Keratinocyte (primary cell): ENCODE data around the gene RHOA. TPM values are rescaled to one million over a fixed set of nuclear protein-coding genes. Genes with fewer than 3 reads are reported as not detected.
A peak's percentile ranks its signal among the peaks of the same experiment; 100 is the strongest.

Experiments used
- DNase-seq: peaks from one replicate; pipeline ENCODE4 v3.0.0-alpha.2; 2011; ENCODE audit warnings: low read depth, missing footprints, low spot score
- FAIRE-seq: peaks from 2 replicates; lab custom pipeline; 2011; peaks lifted over from hg19 to GRCh38; lab: Jason Lieb, UNC
- H2AFZ ChIP-seq: 2 replicates; pipeline ENCODE4 v1.6.0; 2012; ENCODE audit warnings: low read length, control low read depth, inconsistent platforms; ENCODE audit not compliant: control insufficient read depth
- H3K27ac ChIP-seq: 2 replicates; pipeline ENCODE4 v1.5.1; 2011; ENCODE audit warnings: low read length; ENCODE audit not compliant: control insufficient read depth, insufficient read depth
- H3K27me3 ChIP-seq: 3 replicates; pipeline ENCODE4 v1.6.0; 2011; ENCODE audit warnings: low read length; ENCODE audit not compliant: control insufficient read depth, insufficient read depth; ENCODE audit errors: extremely low read depth
- H3K36me3 ChIP-seq, 2 experiments: 2 replicates in 1 of 2; 3 replicates in 1 of 2; pipeline ENCODE4 v1.5.1; 2011; ENCODE audit warnings: low read length in 2 of 2, mild to moderate bottlenecking in 1 of 2; ENCODE audit not compliant: control insufficient read depth in 2 of 2, insufficient read depth in 2 of 2; ENCODE audit errors: extremely low read depth in 1 of 2
- H3K4me1 ChIP-seq: 3 replicates; pipeline ENCODE4 v1.5.1; 2011; ENCODE audit warnings: low read length; ENCODE audit not compliant: control insufficient read depth, insufficient read depth; ENCODE audit errors: extremely low read depth
- H3K4me2 ChIP-seq: 3 replicates; pipeline ENCODE4 v1.6.0; 2011; ENCODE audit warnings: low read depth, low read length; ENCODE audit not compliant: control insufficient read depth, insufficient read depth; ENCODE audit errors: extremely low read depth
- H3K4me3 ChIP-seq, 3 experiments: fragments of 200-600 bp in 1 of 3; sonication (generic) in 1 of 3; 2 replicates in 2 of 3; 3 replicates in 1 of 3; pipeline ENCODE4 v1.5.1; 2011 to 2016; ENCODE audit warnings: low read length in 3 of 3, mild to moderate bottlenecking in 3 of 3, control low read depth in 2 of 3, inconsistent platforms in 1 of 3, low read depth in 1 of 3, mixed read lengths in 1 of 3, mixed run types in 1 of 3, moderate library complexity in 1 of 3; ENCODE audit not compliant: control insufficient read depth in 2 of 3, insufficient read depth in 2 of 3; ENCODE audit errors: extremely low read depth in 1 of 3
- H3K79me2 ChIP-seq: 2 replicates; pipeline ENCODE4 v1.6.0; 2012; ENCODE audit warnings: low read length; ENCODE audit not compliant: control insufficient read depth, insufficient read depth
- H3K9ac ChIP-seq: 3 replicates; pipeline ENCODE4 v1.6.0; 2011; ENCODE audit warnings: low read length; ENCODE audit not compliant: control insufficient read depth, insufficient read depth; ENCODE audit errors: extremely low read depth
- H3K9me1 ChIP-seq: 3 replicates; pipeline ENCODE4 v1.6.0; 2011; ENCODE audit warnings: low read length; ENCODE audit not compliant: control insufficient read depth, insufficient read depth; ENCODE audit errors: extremely low read depth
- H3K9me3 ChIP-seq: 2 replicates; pipeline ENCODE4 v1.5.1; 2012; ENCODE audit warnings: low read depth, low read length; ENCODE audit not compliant: control insufficient read depth
- H4K20me1 ChIP-seq: 3 replicates; pipeline ENCODE4 v1.6.0; 2011; ENCODE audit warnings: low read length; ENCODE audit not compliant: control insufficient read depth, insufficient read depth; ENCODE audit errors: extremely low read depth
- EZH2 ChIP-seq: IDR thresholded peaks from one replicate; pipeline ENCODE4 v1.6.1; 2012; ENCODE audit warnings: inconsistent platforms, mild to moderate bottlenecking, low read length, moderate library complexity
- dilution Hi-C: fragments of 300-500 bp; cut with MboI; formaldehyde crosslinking; loops from one replicate; pipeline ENCODE4 v1.7.0; 2020; ENCODE audit warnings: low sequenced_read_pairs; ENCODE audit not compliant: extremely low pct_ligation_motif_present
- polyA plus RNA-seq, 5 experiments: library from polyadenylated mRNA; depleted of rRNA in 3 of 5; stranded (reverse) in 3 of 5; stranded (forward) in 1 of 5; unstranded in 1 of 5; fragments of >200 nt; gene quantifications; 1 replicate in 1 of 5; 2 replicates in 3 of 5; 3 replicates in 1 of 5; pipeline versions ENCODE4 v1.2.1 to v1.2.3, GENCODE V29; 2011 to 2012; ENCODE audit warnings: missing spikeins in 2 of 5, low read depth in 1 of 5, low replicate concordance in 1 of 5
- TF ChIP-seq, protein P1 (sequence below), 3 experiments: IDR thresholded peaks in 1 of 3; conservative IDR thresholded peaks in 1 of 3; optimal IDR thresholded peaks in 1 of 3; 2 replicates in 2 of 3; 3 replicates in 1 of 3; pipeline versions ENCODE3 to v1.5.1; 2011; ENCODE audit warnings: low read length in 3 of 3, mild to moderate bottlenecking in 3 of 3, moderate library complexity in 2 of 3, control low read depth in 1 of 3, inconsistent platforms in 1 of 3; ENCODE audit not compliant: insufficient read depth in 2 of 3; ENCODE audit errors: extremely low read depth in 1 of 3

The RHOA gene
- polyA plus RNA-seq, 1 donor (not counting 4 experiments of a cell fraction or from before 2014, with no cell fraction given), result 332 TPM

- Histone ChIP-seq H3K4me1 (peaks cover 23% of the 10 kb centered on the region), H3K9me3 (no peaks in the 10 kb centered on the region), H4K20me1 (peaks cover 23% of the 10 kb centered on the region), H3K36me3 (peaks cover 10 to 13% of the 10 kb centered on the region in 2 experiments), H3K4me2 (no peak overlapping the region), H2AFZ (no peak overlapping the region), H3K9ac (peak overlapping the region; percentile 92), H3K79me2 (peaks cover 67% of the 10 kb centered on the region), H3K4me3 (peak overlapping the region; percentile 70 to 94 (median 93)), H3K9me1 (peaks cover 2% of the 10 kb centered on the region), H3K27me3 (no peaks in the 10 kb centered on the region), H3K27ac (peak overlapping the region; percentile 88)
- FAIRE-seq (no peak), DNase-seq (no peak)
- TF ChIP-seq EZH2, result no peak
- TF ChIP-seq, protein P1, sequence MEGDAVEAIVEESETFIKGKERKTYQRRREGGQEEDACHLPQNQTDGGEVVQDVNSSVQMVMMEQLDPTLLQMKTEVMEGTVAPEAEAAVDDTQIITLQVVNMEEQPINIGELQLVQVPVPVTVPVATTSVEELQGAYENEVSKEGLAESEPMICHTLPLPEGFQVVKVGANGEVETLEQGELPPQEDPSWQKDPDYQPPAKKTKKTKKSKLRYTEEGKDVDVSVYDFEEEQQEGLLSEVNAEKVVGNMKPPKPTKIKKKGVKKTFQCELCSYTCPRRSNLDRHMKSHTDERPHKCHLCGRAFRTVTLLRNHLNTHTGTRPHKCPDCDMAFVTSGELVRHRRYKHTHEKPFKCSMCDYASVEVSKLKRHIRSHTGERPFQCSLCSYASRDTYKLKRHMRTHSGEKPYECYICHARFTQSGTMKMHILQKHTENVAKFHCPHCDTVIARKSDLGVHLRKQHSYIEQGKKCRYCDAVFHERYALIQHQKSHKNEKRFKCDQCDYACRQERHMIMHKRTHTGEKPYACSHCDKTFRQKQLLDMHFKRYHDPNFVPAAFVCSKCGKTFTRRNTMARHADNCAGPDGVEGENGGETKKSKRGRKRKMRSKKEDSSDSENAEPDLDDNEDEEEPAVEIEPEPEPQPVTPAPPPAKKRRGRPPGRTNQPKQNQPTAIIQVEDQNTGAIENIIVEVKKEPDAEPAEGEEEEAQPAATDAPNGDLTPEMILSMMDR (optimal IDR thresholded peaks at IDR 0.05 in 1 of 3, IDR thresholded peaks at IDR 0.05 in 1 of 3, conservative IDR thresholded peaks at IDR 0.05 in 1 of 3; ENCODE audit: extremely low read depth in 1 of 3, insufficient read depth in 2 of 3, low read length in 3 of 3), result no peak
- dilution Hi-C loops, result no loop called here
These were observed 225 bp downstream of the RHOA start for GRCh38 chr3:49411535-49411967.

GRCh38 chr3:49410846-49411534 is 786 bp downstream of the RHOA start:
- H4K20me1 ChIP-seq, result peaks cover 28% of the 10 kb centered on the region
- peaks cover 4% of the 10 kb centered on the region for H3K9me1 ChIP-seq
- TF ChIP-seq, protein P1 (optimal IDR thresholded peaks at IDR 0.05 in 1 of 3, IDR thresholded peaks at IDR 0.05 in 1 of 3, conservative IDR thresholded peaks at IDR 0.05 in 1 of 3; ENCODE audit: extremely low read depth in 1 of 3, insufficient read depth in 2 of 3, low read length in 3 of 3), result no peak
- no peak for TF ChIP-seq EZH2
- H3K4me2 ChIP-seq, result peak overlapping the region; percentile 85
- dilution Hi-C loops, result no loop called here
- peaks cover 72% of the 10 kb centered on the region for H3K79me2 ChIP-seq
- peak overlapping the region; percentile 92 for H3K9ac ChIP-seq
- H2AFZ ChIP-seq, result no peak overlapping the region
- H3K9me3 ChIP-seq, result no peaks in the 10 kb centered on the region
- FAIRE-seq, result no peak
- DNase-seq, result no peak
- H3K36me3 ChIP-seq, result peaks cover 8 to 10% of the 10 kb centered on the region in 2 experiments
- H3K27ac ChIP-seq, result peak overlapping the region; percentile 88
- H3K27me3 ChIP-seq, result no peaks in the 10 kb centered on the region
- peak overlapping the region; percentile 70 to 94 (median 93) for H3K4me3 ChIP-seq
- H3K4me1 ChIP-seq, result peaks cover 29% of the 10 kb centered on the region
